ENCODE measurements around the gene DDX24.

The DDX24 gene

DNA sequence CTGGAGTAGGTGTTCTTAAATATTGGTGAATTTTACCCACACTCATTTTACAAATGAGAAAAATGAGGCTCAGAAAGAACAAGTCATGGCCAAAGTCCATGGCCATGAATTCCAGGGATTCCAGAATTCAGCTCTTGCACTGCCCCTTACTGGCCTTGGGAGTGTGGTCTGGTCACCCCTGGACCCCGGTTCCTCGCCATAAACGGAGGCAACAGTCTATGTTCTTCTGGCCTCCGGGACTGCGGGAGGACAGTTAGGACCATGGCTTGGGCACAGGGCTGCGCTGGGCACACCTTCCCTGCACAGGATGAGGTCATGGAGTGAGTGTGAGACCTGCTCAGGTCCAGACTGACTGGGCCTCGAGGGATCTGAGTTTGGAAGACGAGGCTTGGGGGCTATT is 77.0 kb downstream of the DDX24 start:
- DNase-seq: no peak

DNA sequence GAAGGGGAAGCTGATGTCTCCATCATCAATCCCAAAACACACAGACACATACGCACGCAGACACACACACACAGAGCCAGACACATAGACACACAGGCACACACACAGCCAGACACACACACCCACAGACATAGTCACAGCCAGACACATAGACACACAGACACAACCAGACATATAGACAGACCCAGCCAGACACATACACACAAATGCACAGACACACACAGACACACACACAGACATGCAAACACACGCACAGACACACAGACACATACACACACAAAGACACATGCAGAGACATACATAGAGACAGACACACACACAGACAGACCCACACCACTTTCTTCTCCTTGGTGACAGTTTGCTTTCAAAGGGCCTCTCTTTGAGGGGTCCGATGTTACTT is 77.6 kb downstream of the DDX24 start:
- DNase-seq: no peak

DNA sequence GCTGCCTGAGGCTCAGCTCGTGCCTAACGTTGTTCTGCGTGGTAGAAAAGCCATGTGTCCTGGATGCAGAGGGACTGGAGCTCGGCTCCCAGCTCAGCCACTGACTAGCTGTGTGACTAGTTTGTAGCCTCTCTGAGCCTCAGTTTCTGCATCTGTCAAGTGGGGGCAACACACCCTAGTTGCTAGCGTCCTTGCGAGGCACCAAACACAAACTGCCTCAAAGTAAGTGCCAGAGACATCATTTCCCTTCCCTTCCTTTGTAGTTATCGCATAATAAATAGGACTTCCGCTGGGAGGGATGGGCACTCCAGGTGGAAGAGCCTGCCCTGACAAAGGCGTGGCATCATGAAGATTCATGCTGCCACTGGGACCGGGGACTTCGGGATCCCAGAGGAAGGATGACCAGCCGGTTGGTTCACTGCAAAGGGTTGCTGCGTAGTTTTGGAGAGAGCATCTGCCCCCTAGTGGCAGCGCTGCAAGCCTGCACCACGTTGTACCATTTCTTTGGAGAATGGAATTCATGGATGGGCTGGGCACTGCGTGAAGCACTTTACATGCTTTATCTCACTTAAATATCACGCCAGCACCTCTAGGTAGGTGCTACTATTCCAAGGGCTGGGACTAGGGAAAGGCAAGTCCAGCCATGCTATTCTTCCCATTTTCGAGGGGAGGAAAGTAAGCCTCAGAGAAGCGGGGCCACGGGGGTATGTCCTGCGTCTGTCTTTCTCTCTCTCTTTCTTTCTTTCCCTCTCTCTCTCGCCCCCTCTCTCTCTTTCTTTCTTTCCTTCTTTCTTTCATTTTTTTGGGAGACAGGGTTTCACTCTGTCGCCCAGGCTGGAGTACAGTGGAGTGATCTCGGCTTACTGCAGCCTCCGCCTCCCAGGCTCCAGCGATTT is 79.3 kb downstream of the DDX24 start:
- peak; percentile 88 for DNase-seq

DNA sequence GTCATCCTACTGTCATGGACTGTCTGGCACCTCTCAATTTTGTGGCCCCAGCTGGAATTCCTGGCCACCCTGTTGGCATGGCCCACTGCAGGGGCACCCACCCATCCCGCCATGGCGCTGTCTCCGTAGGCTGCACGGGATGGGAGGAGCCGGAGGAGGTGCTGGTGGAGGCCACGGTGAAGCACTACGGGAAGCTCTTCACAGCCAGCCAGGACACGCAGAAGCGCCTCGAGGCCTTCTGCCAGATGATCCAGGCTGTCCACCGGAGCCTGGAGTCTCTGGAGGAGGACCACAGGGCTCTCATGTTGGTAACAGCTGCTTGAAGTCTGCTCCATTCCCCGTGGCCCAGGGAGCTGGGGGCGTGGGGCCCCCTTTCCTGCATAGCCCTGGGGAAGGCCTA is 80.0 kb downstream of the DDX24 start:
- no peak for DNase-seq

DNA sequence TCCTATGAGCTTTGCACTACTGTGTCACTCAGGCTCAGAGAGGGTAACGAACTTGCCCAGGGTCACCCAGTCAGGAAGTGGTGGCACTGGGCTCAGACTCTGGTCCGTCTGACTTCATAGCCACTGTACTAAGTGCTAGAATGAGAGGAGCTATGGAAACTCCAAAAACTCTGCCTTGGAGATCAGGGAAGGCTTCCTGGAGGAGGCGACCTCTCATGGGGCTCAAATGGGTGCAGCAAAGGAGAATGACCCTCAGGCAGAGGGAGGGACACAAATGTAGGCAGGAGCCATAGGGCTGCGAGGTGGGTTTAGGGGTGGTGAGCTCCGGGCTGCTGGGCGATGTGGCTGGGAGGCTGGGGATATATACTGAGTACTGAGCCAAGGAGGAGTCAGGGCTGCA is 80.7 kb downstream of the DDX24 start:
- no peak for DNase-seq

DNA sequence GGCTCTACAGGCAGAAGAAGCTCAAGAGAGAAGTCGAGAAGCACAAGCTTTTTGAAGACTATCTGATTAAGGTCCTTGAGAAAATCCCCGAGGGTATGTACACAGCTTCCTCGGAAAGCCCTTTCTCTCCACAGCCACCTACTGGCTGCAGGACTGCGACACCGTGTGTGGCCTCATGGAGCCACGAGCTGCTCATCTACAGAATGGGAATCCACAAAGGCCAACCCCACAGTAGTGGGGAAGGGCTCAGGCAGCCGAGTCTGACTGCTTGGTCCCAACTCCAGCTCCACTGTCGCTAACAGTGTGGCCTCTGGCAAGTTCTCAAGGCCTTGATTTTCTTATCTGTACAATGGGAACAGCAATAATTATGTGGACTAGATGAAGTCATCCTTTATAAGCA is 81.4 kb downstream of the DDX24 start:
- DNase-seq: no peak

DNA sequence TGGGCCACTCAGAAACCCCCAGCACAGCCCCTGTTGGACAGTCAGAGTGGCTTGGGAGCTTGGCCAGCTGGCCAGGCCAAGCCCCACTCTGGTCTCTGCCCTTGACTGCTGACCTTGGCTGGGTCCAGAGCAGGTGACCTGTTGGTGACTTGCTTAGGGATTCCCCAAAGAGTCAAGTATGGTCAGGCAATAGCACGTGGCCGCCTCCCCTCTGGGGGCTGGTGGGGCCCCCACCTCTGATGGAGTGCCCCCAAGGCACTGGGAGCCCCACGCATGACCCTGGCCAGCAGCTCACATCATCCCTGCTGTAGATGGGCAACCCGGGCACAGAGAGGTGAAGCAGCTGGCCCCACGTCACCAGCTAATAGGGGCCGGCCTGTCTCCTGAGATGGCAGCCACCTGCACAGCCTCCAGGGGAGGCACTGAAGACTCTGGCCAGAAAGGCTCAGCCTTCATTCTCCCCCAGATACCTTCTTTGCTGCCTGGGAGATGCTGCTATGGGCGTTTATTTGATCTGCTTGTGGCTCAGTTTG is 82.1 kb downstream of the DDX24 start:
- DNase-seq: no peak

All from activated effector memory CD4-positive, alpha-beta T cell treated with anti-CD3 and anti-CD28 coated beads, Interleukin-2, amount 50 U/mL, for 16 hours (primary cell).